ENCODE data around the gene CHD3. TPM values are rescaled to one million over a fixed set of nuclear protein-coding genes. Genes with fewer than 3 reads are reported as not detected.

CHD3 gene
- total and polyA plus RNA-seq, 4 donors: 60.9 to 112 (median 76.5) TPM

DNA sequence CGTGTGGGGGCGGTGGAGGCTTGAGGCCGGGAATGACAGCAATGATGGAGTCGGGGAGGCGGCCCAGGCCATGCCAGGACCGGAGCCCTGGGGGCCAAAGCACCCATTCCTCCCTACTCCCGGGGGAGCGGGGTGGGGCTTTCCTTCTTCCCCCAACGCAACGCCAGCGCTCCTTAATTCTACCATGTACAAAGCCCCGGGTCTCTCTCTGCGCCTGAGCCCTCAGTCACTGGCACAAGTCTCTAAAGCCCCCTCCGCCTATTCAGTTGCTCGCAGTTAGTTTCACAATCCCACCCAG is 27.7 kb downstream of the CHD3 start:
- WGBS, 2 donors: 39 to 42% methylated on average over 15 of the region's 15 CpGs
- Histone ChIP-seq H3K4me1 (ENCODE audit: control insufficient read depth in 5 of 5, insufficient read depth in 5 of 5, low read length in 5 of 5) (peaks cover 0 to 19% (median 6%) of the 10 kb centered on the region in 5 donors), H3K4me3 (peak overlapping the region; percentile 38), H3K27ac (ENCODE audit: low read depth in 1 of 2, low read length in 1 of 2) (peak overlapping the region; percentile 73 to 99), H3K9me3 (ENCODE audit: control insufficient read depth in 4 of 4, insufficient read depth in 3 of 4, low read length in 3 of 4) (no peaks in the 10 kb centered on the region), H3K27me3 (ENCODE audit: control insufficient read depth in 3 of 3, insufficient read depth in 3 of 3, low read length in 2 of 3) (no peaks in the 10 kb centered on the region), H3K9ac (ENCODE audit: insufficient read depth in 1 of 2, low read length in 2 of 2) (no peak overlapping the region), H3K36me3 (ENCODE audit: control insufficient read depth in 4 of 4, insufficient read depth in 4 of 4, low read length in 4 of 4) (peaks cover 0 to 10% (median 6%) of the 10 kb centered on the region in 4 donors)
- no peak for DNase-seq
- ATAC-seq (ENCODE audit: insufficient read depth, low FRiP score): no peak
- TF ChIP-seq, protein P1, sequence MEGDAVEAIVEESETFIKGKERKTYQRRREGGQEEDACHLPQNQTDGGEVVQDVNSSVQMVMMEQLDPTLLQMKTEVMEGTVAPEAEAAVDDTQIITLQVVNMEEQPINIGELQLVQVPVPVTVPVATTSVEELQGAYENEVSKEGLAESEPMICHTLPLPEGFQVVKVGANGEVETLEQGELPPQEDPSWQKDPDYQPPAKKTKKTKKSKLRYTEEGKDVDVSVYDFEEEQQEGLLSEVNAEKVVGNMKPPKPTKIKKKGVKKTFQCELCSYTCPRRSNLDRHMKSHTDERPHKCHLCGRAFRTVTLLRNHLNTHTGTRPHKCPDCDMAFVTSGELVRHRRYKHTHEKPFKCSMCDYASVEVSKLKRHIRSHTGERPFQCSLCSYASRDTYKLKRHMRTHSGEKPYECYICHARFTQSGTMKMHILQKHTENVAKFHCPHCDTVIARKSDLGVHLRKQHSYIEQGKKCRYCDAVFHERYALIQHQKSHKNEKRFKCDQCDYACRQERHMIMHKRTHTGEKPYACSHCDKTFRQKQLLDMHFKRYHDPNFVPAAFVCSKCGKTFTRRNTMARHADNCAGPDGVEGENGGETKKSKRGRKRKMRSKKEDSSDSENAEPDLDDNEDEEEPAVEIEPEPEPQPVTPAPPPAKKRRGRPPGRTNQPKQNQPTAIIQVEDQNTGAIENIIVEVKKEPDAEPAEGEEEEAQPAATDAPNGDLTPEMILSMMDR (IDR thresholded peaks at IDR 0.05; ENCODE audit: control extremely low read depth, extremely low read depth): no peak

DNA sequence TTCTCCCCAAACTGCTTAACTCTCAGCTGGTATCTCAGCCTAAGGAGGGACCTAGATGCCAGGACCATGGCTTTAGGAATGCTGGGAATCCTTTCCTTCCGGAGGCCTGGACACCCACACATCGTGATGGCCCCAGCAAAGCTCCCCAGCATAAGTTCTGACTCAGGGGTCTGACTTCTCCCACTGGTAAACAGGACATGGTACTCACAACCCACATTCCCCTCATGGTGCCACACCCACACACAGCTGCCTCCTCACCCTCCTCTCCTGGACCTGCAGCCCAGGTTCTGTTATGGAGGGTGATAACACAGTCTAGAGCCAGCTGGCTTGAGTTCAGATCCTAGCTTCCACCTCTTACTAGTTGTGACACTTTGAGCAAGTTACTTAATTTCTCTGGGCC is 28.2 kb downstream of the CHD3 start:
- ATAC-seq (ENCODE audit: insufficient read depth, low FRiP score): no peak
- no peak overlapping the region for H3K9ac ChIP-seq (ENCODE audit: insufficient read depth in 1 of 2, low read length in 2 of 2)
- peaks cover 0 to 7% (median 5%) of the 10 kb centered on the region in 4 donors for H3K36me3 ChIP-seq (ENCODE audit: control insufficient read depth in 4 of 4, insufficient read depth in 4 of 4, low read length in 4 of 4)
- TF ChIP-seq, protein P1 (IDR thresholded peaks at IDR 0.05; ENCODE audit: control extremely low read depth, extremely low read depth): no peak
- peak overlapping the region in 1 of 2 donors; percentile 99 for H3K27ac ChIP-seq (ENCODE audit: low read depth in 1 of 2, low read length in 1 of 2)
- H3K9me3 ChIP-seq (ENCODE audit: control insufficient read depth in 4 of 4, insufficient read depth in 3 of 4, low read length in 3 of 4): no peaks in the 10 kb centered on the region
- peaks cover 0 to 19% (median 6%) of the 10 kb centered on the region in 5 donors for H3K4me1 ChIP-seq (ENCODE audit: control insufficient read depth in 5 of 5, insufficient read depth in 5 of 5, low read length in 5 of 5)
- 64 to 86% methylated on average over 2 of the region's 2 CpGs for WGBS, 2 donors
- H3K27me3 ChIP-seq (ENCODE audit: control insufficient read depth in 3 of 3, insufficient read depth in 3 of 3, low read length in 2 of 3): no peaks in the 10 kb centered on the region
- no peak for DNase-seq
- no peak overlapping the region for H3K4me3 ChIP-seq

DNA sequence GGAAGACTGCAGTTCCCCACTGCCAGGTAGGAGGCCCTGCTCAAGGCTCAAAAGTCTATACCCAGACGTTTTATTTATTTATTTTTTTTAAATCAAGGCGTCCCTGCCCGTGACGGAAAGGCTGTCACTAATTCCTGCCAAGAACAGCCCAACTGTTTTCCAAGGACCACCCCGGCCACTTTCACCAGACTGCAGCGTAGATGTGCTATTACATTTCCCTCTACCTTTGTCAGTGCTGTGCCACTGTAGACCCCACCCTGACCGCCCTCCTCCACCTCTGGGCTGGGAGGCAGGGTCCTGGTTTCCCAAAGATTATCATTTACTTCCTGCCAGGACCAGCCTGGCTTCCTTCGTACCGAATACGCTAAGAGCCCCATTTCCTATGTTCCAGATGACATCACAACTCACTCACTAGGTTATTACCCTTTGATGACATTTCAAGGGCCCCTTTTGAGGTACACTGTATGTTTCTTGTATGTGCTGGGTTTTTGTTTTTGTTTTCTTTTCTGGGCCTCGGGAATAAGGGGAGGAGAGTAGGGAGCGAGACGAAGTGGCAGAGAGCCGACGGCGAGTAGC is 33.8 kb downstream of the CHD3 start:
- H3K27ac ChIP-seq (ENCODE audit: low read depth in 1 of 2, low read length in 1 of 2): peak overlapping the region; percentile 34 to 82
- H3K36me3 ChIP-seq (ENCODE audit: control insufficient read depth in 4 of 4, insufficient read depth in 4 of 4, low read length in 4 of 4): no peaks in the 10 kb centered on the region
- no peaks in the 10 kb centered on the region for H3K27me3 ChIP-seq (ENCODE audit: control insufficient read depth in 3 of 3, insufficient read depth in 3 of 3, low read length in 2 of 3)
- TF ChIP-seq, protein P1 (IDR thresholded peaks at IDR 0.05; ENCODE audit: control extremely low read depth, extremely low read depth): no peak
- ATAC-seq (ENCODE audit: insufficient read depth, low FRiP score) (no peak), DNase-seq (peak; percentile 56 to 77 (median 74))
- peaks cover 0 to 16% (median 4%) of the 10 kb centered on the region in 5 donors for H3K4me1 ChIP-seq (ENCODE audit: control insufficient read depth in 5 of 5, insufficient read depth in 5 of 5, low read length in 5 of 5)
- H3K4me3 ChIP-seq: peak overlapping the region; percentile 5
- no peaks in the 10 kb centered on the region for H3K9me3 ChIP-seq (ENCODE audit: control insufficient read depth in 4 of 4, insufficient read depth in 3 of 4, low read length in 3 of 4)
- peak overlapping the region; percentile 30 to 91 for H3K9ac ChIP-seq (ENCODE audit: insufficient read depth in 1 of 2, low read length in 2 of 2)
- WGBS, 2 donors: 24 to 27% methylated on average over 16 of the region's 16 CpGs

Measured in lung (tissue), 12 donors.